AG08396 (cell line): ENCODE measurements around the gene KCTD16.
A peak's percentile ranks its signal among the peaks of the same experiment; 100 is the strongest.

Experiments used
- DNase-seq: peaks from one replicate; pipeline ENCODE4 v3.0.0; 2012; ENCODE audit warnings: low spot score, mixed read lengths

KCTD16 gene

DNA sequence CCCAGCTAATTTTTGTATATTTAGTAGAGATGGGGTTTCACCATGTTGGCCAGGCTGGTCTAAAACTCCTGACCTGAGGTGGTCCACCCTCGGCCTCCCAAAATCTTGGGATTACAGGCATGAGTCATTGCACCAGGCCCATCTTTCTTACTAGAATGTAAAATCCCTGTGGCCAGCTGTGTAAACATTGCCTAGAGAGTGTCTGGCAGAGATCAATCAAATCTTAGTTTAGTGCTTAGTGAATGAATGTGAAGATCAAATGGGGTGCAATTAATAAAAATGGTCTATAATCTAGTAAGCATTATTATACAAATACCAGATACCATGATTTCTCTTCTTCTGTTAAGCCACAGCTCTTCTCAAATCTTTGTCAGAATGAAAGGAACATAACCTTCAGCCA lies 289.9 kb downstream of the KCTD16 start:
- DNase-seq, result no peak

DNA sequence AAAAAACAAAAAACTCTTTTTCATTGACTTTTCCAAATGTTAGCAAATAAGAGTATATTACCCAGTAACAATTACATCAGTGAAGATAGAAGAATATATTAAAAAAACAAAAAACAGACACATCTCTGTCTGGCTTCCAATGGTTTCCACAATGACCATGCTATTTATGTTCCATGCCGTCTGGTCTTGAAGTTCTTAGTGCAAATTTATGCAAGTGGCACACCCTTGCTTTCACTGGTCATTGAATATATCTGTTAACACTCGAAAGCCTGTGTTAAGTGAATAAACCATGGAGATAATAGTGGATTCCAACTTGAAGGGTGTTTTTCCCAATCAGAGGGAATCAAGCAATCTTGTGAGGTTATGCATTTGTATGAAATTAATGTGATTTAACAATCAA lies 291.9 kb downstream of the KCTD16 start:
- DNase-seq, result no peak

DNA sequence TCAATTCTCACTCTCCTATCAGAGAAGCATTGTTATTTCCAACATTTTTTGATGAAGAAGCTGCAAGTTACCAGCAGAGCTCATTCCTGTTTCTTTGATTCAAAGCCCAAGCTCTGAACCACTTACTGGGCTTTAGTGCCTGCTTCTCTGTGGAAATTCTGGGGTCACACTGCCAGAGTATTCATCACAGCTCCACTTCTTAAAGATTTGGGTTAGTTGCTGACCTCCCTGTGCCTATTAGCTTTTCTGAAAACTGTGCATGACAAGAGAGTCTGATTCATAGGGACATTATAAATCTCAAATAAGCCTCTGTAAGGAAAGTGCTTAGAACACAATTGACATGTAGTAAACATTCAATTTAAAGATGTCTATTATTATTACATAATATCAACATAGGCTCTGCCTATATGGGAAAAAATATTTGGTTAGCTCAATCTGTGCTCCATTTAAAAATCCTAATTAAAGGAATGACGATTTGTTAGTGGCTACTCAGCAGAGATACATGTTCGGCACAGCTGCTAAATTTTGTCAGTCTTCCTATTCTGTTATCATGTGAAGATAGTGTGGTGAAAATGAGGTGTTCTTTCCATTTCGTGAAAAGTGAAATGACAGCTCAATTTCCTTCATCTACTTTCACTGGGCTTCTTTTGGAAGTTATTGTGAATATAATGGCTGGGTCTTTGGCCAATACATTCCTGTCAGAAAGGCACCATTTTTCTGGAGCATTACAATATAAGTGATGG lies 293.0 kb downstream of the KCTD16 start:
- DNase-seq, result no peak

DNA sequence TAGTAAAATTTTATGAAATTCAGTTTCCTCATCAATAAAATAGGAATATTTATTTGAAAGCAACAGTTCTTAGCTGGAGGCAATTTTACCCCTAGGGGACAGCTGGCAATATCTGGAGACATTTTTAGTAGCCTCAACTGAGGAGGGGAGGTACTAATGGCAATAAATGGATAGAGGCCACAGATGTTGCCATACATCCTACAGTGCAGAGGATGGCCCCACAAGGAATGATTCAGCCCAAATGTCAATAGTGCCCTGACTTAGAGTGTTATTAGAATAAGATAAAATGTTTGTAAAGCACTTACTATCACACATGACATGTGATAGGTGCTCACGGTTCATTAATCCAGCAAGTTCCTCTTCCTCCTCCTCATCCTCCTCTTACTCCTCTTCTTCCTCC lies 293.6 kb downstream of the KCTD16 start:
- no peak for DNase-seq

DNA sequence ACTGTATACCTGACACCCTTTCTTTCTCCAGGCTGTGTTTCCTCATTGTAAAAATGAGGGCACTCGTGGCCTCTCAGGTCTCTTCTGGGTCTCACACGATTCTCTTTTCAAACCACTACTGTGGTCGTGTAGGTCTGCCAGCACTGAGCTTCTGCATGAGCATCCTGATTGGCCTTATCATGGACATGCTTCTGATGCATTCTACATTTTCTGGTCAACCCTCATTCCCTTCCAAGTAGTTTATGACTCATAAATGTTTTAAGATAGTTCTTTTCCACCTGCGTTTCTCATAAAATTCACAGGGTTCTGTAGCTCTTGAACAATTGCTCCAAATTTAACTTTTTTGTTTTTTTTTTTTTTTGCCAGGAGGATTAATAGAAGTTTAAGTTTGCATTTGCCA lies 294.8 kb downstream of the KCTD16 start:
- DNase-seq, result no peak

DNA sequence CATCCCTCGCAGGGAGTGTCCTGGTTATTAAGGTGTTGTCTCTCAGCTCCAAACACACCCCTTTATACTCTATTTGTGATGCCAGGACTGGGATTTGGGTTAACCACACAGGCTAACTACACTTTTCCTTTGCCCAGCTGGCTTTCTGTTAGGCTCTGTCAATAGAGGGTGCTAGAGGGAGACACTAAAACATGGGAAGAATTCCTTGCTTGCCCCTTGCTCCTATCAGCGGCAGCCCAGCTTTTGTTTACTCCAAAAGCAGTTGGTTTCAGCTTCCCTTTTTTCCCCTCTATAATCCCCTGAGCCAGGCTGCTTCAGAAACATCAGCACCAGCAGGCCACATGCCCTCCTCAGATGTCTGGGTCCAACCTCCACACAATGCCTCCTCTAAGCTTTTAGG lies 297.1 kb downstream of the KCTD16 start:
- peak; percentile 34 for DNase-seq

DNA sequence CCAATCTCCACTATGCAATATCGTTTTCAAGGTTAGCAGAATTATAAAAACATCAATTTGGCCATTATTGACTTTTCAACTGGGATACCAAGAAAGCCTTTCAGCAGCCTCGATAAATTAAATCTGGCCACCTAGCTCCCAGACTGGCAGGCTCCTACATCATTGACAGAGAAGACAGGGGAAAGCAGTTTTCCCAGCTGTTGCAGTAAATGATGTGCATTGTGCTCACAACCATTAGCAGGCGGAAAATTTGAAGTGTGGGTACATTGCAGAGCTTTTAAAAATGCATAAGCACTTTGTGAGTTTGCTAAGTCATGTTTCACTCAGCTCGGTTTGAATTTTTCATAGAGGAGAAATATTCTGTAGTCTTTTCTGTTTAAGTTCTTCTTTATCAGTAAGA lies 297.9 kb downstream of the KCTD16 start:
- no peak for DNase-seq

DNA sequence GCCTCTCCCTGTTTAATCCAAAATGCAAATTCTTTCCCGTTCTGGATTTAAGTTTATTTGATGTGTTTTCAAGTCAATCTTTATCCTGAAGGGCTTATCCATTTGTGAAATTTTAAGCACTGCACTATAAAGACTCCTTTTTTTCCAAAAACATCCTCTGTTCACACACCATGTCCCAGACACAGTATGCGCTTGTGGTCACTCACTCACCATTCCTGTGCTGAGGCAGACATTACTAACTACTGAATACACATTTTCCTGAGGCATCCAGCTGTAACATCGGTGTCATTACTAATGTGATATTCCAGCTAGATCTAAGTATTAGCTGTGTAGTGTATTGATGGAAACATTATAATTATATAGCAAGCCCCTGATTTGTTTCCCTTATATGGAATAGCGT lies 298.4 kb downstream of the KCTD16 start:
- DNase-seq, result no peak

DNA sequence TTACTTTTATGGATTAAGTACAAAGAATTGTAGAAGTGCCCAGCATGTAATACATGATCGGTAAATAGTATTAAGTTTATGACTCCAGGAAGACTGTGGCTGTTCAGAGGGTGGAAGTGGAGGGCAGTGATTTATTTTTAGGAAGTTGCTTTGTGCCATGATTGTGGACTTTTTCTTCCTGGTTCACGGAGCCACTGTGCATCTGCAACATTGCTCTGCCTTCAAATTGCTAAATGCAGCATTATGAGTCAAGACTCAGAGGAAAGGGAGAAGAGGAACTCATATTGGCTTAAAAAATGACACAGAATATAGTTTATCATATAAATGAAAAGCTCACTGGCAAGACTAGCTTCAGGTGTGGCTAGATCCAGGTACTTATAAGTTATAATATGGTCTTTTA lies 301.5 kb downstream of the KCTD16 start:
- no peak for DNase-seq

DNA sequence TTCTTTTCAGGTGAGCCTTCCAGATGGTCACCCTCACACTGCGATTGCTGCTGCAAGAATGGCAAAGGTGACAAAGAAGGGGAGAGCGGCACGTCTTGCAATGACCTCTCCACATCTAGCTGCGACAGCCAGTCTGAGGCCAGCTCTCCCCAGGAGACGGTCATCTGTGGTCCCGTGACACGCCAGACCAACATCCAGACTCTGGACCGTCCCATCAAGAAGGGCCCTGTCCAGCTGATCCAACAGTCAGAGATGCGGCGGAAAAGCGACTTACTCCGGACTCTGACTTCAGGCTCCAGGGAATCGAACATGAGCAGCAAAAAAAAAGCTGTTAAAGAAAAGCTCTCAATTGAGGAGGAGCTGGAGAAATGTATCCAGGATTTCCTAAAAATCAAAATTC lies 303.0 kb downstream of the KCTD16 start:
- no peak for DNase-seq

DNA sequence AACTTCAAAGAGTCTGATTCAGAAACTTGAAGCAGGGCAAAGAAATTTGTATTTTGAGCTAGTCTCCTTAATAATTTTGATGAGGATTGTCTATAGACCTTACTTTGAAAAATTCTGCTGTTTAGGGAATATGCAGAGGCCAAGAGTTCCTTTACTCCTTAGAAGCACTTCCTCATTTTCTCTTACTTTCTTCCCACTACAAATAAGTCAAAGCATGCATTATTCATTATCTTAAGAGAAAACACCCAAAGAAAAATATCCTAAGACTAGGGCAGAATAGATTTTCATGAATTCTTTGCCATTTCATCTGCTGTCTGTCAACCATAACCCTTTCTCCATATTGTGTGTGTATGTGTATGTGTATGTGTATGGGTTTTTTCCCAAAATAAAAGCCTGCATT lies 307.9 kb downstream of the KCTD16 start:
- no peak for DNase-seq

DNA sequence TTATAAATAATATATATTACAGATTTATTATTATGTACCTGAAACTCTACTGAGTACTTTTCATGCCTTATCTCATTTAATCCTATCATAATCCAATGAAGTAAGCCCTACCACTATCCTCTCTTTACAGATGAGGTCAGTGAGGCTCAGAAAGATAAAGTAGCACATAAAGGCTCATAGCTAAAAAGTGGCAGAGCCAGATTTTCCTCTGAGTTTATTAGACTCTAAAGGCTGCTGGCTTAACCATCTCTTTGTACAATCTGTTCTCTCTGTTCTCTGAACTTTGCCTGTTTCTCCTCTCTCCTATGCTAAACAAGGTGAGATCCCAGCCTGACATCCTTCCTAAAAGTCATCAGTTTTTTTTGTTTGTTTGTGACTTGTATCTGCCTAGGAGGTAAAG lies 311.2 kb downstream of the KCTD16 start:
- DNase-seq, result no peak

DNA sequence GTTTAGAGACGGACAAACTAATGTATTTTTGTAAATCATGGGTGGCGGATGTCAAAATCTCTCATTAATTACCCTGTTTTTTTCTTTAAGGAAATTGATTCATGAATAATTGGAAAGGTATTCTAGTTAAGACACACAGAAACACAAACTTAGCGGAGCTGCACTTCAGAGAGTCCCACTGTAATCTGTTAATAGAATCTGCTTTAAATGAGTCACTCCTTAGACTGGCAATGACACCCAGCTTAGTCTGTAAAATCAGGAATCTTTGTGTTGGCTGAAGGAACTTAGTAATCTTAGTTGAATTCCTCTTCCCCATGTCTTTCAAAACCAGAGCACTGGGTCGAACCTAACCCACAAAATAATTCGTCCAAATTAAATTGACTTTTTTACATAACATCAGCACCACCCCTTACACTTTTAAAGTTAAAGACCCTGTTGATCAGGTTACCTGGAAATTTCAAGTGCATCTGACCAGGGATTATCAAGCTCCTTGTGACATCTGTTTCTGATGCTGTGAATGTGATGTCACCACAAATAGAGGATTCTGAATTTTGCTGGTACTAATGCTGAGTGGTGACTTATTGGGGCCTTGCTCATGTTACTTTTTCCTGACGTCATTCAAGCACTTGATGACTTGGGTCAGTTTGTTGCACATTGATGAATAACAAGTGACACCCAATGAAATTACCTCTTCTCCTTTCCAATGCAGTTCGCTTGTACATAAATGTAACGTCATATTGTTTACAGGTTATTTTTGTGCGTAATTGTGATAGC lies 313.6 kb downstream of the KCTD16 start:
- DNase-seq, result peak; percentile 11

DNA sequence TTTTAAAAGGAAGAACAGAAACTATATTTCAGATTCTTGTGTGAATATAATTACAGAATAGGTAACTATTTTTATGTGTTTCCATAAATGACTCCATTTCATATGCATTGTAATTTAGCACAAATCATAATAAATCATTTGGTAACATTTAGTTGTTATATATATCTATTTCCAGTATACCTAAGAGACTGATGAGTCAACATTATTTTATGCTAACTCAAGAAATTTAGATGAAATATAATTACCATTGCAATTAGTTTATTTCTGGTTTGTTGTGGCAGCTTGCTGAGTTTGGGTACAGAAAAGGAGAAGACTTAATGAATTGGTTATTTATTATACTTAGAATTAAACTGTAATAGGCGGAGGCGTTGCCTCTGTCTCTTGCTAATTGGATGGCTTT lies 314.9 kb downstream of the KCTD16 start:
- DNase-seq, result no peak

DNA sequence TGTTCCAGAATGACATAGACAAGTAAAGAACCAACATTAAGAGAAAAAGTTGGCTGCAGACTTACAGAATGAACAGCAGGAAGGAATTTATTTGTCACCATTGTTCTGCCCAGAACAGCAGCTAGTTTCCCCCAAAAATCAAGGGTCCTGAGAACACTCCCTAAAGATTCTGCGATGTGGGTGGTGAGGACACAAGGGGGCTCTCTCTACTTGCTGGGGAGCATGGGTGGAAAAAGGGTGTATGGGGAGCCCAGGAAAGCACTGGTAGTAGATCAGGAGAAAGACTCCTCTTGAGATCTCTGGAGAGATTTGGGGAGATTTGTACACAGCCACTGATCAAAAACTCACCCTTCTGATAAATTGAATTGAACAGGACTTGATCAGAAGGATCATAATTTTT lies 316.5 kb downstream of the KCTD16 start:
- no peak for DNase-seq

DNA sequence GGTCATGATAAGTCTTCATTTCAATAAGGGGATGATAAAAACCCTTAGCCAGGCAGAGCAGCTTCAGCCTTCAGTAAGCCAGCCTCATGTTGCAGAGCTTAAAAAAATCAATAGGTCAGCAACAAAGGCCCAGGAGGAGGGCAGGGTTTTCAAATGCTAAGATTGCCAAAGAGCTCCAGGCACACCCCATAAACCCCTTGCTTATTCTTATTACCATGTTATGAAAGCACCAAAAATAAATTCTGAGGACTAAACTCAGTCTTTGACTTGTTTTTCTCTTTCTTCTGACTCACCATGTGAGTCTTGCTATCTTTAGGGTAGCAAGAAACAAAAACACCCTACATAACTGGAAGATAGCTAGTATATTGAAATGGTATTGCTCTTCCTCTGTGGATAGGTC lies 317.1 kb downstream of the KCTD16 start:
- no peak for DNase-seq

DNA sequence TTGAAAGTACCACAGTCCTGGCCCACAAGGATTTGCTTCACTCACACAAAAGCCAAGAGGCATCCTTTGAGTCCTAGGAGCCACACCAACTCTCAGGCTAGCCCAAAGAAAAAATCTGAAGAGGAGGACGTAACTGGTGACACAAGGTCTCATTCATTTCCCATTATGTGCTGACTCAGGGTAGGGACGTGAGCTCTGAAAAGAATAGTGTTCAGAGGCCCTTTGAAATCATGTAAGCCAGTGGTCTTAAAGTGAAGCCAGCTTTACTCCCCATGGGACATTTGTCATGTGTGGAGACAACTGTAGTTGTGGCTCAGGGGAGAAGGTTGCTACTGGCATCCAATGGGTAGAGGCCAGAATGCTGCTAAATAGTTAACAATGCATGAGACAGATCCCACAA lies 332.4 kb downstream of the KCTD16 start:
- DNase-seq, result no peak

DNA sequence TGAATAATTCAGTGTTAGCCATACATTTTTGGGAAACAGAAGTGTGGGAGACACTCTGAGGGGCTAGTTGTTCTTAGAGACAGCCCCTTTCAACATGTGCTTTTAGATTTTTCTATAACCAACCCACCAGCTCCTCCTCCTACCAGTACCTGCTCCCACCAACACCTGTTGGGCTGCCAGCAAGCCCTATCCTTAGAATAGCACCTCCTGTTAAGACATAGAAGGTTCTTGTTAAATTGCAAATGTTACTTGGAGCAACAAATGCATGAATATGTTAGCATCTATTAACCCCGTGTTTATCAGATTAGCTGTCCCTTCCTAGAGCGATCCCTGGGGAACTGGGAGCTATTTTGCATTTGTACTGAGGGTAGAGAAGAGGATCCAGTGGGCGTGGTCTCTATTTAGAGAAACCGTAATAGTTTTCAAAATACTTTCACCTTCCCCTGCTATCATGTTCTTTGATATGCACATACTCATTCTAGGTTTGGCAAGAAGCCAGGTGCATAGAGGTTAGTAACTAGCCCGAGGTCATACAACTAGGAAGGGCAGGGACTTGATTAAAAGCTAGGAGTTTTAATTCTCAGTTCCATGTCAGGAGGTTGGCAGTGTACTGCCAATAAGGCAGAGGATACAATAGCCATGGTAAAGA lies 334.4 kb downstream of the KCTD16 start:
- DNase-seq, result no peak

DNA sequence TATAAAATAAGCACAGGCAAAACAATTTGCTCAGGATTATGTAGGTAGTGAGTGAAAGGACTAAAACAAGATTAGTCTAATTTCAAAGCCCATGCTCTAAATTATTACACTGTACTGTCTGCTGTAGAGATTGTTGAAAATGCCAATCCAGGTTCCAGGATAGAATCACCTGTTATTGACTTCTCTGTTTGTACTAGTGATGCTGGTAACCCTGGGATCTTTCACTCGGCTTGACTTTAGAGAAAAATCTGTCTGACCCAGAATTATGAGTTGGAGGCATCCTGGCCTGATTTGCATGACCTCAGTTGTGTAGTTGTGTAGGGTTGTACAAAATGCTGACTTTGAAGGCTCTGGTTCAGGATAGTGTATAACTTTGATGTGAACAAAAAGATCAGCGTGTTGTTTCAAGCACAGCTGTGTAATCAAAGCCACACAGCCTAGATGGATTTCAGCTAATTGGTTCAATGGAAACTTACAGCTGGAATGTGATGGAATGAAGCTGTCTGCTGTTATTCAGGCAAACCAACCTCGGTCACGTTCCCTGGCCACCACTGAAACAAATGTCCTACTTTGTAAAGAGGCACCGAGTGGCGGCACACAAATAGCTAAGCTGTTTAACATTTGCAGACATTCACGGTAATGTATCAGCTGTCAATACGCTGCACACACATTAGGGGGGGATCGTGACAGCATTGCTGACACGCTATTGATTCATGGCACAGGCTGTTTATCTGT lies 340.3 kb downstream of the KCTD16 start:
- no peak for DNase-seq

DNA sequence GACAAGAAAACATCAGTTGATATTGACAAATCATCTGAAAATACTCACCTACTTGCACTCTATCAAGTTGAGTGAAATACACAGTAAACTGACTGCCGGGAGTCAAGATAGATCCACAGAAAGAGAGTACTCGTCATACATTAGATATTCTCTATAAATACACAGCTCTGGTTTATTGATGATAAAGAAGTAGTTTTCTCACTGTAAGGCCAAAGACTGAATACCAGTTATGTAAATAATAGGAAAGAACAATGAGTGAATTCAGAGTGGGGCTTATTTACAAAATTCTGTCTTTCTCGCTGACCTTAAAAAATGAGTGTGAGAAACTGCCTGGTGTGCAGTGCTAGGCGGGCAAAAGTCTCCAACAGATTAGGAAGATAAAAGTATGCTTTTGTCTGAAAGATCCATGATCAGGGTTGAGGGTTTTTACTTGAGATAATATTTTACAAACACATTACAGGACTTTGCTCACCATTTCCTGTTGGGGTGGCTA lies 341.0 kb downstream of the KCTD16 start:
- DNase-seq, result no peak

DNA sequence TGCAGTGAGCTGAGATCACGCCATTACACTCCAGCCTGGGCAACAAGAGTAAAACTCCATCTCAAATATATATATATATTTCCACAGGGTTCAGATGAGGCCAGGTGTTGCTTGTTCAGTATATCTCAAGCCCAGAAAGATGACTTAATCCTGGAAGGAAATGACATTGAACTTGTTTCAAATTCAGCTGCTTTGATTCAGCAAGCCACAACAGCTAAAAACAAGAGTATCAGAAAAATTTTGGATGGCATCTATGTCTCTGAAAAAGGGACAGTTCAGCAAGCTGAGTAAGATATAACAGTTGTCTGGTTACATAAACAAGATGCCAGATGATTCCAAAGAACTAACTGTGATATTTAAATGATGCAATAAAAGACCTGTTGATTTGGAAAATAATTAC lies 352.0 kb downstream of the KCTD16 start:
- DNase-seq, result no peak

DNA sequence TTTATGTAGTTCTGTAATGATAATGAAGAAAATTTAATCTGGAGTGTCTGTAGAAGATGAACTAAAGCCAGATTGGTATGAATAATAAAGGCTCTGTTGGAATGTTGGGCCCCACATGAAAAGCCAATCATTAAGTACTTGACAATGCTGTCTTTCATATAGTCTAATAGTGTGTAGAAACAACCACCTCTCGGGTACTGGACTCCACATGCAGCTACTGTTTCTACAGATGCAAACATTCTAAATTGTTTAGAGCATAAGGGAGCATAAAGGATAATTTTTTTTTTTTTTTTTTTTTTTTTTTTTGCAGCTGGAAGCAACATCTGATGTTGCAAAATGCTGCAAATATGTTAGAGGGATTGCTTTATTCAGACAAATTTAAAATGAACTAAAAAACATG lies 354.3 kb downstream of the KCTD16 start:
- no peak for DNase-seq
